Measurements from ENCODE around the gene PRKAB1. TPM values are rescaled to one million over a fixed set of nuclear protein-coding genes. Genes with fewer than 3 reads are reported as not detected.

PRKAB1 gene
- total and polyA plus RNA-seq, 8 donors, result 31.8 to 88.3 (median 80.9) TPM

DNA sequence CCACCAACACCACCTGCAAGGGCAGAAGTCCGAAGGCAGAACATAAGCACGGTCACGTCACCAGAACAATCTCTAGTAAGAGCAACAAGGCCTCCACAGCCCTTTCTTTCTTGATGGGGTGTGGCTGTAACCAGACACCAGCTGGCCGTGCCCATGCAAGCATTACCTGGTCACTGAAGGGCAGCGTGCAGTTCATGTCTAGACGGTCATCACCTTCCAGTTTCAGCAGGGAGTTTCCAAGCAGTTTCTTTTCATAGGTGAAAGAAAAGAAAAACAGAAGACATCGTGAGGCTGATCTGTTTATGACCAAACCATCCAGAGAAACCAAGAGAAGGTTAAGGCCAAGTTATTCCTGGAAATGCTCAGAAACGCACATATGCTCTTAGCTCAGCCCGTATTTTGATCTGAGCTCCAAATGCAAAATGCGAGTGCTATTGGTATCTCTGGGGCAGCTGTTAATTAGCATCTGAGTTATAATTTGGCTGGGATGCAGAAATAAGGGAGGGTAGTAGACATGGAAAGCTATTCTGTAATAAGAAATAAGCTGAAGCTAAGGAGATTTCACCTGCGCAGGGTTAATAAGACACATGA is 42.5 kb downstream of the PRKAB1 start:
- peaks cover 4 to 6% of the 10 kb centered on the region in 2 donors for H3K4me1 ChIP-seq
- peak; percentile 80 for ATAC-seq
- no peak overlapping the region for H3K4me3 ChIP-seq
- H3K36me3 ChIP-seq, result peaks cover 0 to 26% of the 10 kb centered on the region in 2 donors
- TF ChIP-seq, protein P1, sequence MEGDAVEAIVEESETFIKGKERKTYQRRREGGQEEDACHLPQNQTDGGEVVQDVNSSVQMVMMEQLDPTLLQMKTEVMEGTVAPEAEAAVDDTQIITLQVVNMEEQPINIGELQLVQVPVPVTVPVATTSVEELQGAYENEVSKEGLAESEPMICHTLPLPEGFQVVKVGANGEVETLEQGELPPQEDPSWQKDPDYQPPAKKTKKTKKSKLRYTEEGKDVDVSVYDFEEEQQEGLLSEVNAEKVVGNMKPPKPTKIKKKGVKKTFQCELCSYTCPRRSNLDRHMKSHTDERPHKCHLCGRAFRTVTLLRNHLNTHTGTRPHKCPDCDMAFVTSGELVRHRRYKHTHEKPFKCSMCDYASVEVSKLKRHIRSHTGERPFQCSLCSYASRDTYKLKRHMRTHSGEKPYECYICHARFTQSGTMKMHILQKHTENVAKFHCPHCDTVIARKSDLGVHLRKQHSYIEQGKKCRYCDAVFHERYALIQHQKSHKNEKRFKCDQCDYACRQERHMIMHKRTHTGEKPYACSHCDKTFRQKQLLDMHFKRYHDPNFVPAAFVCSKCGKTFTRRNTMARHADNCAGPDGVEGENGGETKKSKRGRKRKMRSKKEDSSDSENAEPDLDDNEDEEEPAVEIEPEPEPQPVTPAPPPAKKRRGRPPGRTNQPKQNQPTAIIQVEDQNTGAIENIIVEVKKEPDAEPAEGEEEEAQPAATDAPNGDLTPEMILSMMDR (IDR thresholded peaks at IDR 0.05), result no peak
- intact Hi-C loops (cut with DNase I), result loop anchor here in 1 of 2 donors (10.0 kb wide), 1 partner anchor 64 kb away; no protein-coding TSS in a partner anchor
- H3K9me3 ChIP-seq, result no peaks in the 10 kb centered on the region
- H3K27ac ChIP-seq, result peak overlapping the region; percentile 65 to 74
- no peaks in the 10 kb centered on the region for H3K27me3 ChIP-seq
- peak in 3 of 4 donors; percentile 9 to 70 (median 57) for DNase-seq

DNA sequence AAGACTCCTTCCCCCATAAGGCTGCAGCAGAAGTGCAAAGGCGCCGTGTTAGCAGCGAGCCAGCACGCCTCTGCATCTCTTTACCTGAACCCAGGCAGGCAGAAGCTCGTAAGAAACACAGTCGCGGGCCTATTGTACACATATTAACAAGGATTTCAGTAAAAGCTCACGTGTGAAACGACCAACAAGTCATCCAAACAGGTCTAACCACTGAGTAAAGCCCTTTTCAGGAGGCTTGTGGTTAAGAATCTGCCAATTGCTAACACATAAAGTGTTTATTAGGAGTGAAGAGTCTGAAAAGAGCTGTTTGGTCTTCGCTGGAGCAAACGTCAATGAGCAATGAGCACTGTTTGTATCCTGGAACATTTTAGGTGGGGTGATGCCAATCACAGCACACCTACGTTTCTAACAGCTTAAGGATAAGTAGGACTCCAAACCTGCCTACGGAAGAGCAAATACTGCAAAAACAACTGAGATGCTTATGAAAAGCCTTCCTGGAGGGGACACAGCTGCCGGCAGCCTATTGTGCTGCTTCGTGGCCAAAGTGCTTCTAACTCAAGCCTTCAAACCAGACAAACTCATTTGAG is 43.1 kb downstream of the PRKAB1 start:
- H3K27ac ChIP-seq, result peak overlapping the region; percentile 65 to 74
- H3K36me3 ChIP-seq, result peaks cover 0 to 26% of the 10 kb centered on the region in 2 donors
- peaks cover 7 to 11% of the 10 kb centered on the region in 2 donors for H3K4me1 ChIP-seq
- H3K4me3 ChIP-seq, result no peak overlapping the region
- TF ChIP-seq, protein P1 (IDR thresholded peaks at IDR 0.05), result no peak
- DNase-seq, result peak in 3 of 4 donors; percentile 29 to 75 (median 58)
- intact Hi-C loops (cut with DNase I), result loop anchor here in 1 of 2 donors (10.0 kb wide), 1 partner anchor 64 kb away; no protein-coding TSS in a partner anchor
- H3K27me3 ChIP-seq, result no peaks in the 10 kb centered on the region
- no peaks in the 10 kb centered on the region for H3K9me3 ChIP-seq
- peak; percentile 74 for ATAC-seq

DNA sequence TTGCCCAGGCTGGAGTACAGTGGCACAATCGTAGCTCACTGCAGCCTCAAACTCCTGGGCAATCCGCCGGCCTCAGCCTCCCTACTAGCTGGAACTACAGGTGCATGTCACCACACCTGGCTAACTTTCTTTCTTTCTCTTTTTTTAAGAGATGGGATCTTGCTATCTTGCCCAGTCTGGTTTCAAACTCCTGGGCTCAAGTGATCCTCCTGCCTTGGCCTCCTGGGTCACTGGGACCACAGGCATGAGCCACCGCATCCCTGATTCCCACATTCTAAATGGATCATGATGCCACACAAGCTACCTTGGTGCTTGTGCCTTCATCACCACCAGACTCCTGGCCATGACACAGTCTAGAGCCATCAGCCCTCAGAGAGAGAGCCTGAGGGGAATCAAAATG is 43.8 kb downstream of the PRKAB1 start:
- ATAC-seq (no peak), DNase-seq (no peak)
- H3K4me3 ChIP-seq, result no peak overlapping the region
- intact Hi-C loops (cut with DNase I), result loop anchor here in 1 of 2 donors (10.0 kb wide), 1 partner anchor 63 kb away; no protein-coding TSS in a partner anchor
- H3K4me1 ChIP-seq, result peaks cover 7 to 12% of the 10 kb centered on the region in 2 donors
- H3K9me3 ChIP-seq, result no peaks in the 10 kb centered on the region
- peaks cover 0 to 26% of the 10 kb centered on the region in 2 donors for H3K36me3 ChIP-seq
- H3K27me3 ChIP-seq, result no peaks in the 10 kb centered on the region
- TF ChIP-seq, protein P1 (IDR thresholded peaks at IDR 0.05), result no peak
- peak overlapping the region; percentile 65 to 74 for H3K27ac ChIP-seq

DNA sequence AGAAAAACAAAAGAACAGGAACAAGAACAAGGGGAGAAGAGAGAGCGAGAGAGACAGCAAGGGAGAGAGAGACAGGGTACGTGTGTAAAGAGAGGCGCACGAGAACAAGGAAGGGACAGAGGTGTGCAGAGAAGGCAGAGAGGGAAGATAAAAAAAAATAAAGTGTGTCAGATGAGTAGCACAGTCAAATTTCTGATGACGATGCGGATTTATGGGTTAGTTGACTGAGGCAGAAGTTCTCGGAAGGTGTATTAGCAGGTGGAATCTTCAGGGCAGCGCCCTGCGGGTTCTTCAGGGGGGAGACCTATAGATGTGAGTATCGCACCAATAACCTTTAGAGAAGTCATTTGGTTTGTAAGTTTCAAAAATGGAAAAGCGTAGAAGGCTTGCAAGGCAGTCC is 44.8 kb downstream of the PRKAB1 start:
- DNase-seq, result no peak
- no peaks in the 10 kb centered on the region for H3K27me3 ChIP-seq
- H3K4me1 ChIP-seq, result peaks cover 7 to 12% of the 10 kb centered on the region in 2 donors
- intact Hi-C loops (cut with DNase I), result loop anchor here in 1 of 2 donors (10.0 kb wide), 1 partner anchor 62 kb away; no protein-coding TSS in a partner anchor
- no peak overlapping the region for H3K4me3 ChIP-seq
- H3K36me3 ChIP-seq, result peaks cover 0 to 26% of the 10 kb centered on the region in 2 donors
- no peaks in the 10 kb centered on the region for H3K9me3 ChIP-seq
- ATAC-seq, result no peak
- peak overlapping the region in 1 of 2 donors; percentile 73 for H3K27ac ChIP-seq
- TF ChIP-seq, protein P1 (IDR thresholded peaks at IDR 0.05), result no peak

DNA sequence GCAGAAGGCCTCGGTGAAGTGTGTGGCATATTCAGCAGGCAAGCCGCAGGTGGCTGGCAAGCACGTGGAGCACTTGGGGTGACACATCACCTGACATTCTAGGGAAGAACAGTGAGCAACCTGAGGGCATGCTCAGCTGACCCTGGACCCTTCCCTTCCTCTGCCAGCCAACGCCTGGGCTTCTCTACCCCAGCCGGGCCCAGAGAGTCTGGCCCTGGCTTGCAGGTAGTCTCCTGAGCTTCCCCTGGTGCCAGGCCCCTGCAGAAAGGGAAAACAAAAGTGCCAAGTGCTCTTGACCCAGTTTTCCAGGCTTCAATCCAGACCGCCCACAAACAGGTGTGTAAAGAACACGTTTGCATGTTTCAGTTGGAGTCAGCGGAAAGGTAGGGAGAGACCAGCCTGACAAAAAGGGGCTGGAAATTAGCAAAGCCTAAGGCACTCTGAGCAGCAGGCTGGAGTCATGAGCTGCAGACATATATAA is 45.7 kb downstream of the PRKAB1 start:
- Histone ChIP-seq H3K27ac (peak overlapping the region; percentile 46 to 73), H3K36me3 (peaks cover 0 to 27% of the 10 kb centered on the region in 2 donors)
- peak; percentile 49 for ATAC-seq

More for the DNA sequence above, 45.7 kb downstream of the PRKAB1 start:
- TF ChIP-seq, protein P1 (IDR thresholded peaks at IDR 0.05), result no peak
- Histone ChIP-seq H3K9me3 (no peaks in the 10 kb centered on the region), H3K27me3 (no peaks in the 10 kb centered on the region), H3K4me3 (no peak overlapping the region), H3K4me1 (peaks cover 7 to 12% of the 10 kb centered on the region in 2 donors)
- intact Hi-C loops (cut with DNase I), result loop anchor here in 1 of 2 donors (10.0 kb wide), 1 partner anchor 61 kb away; no protein-coding TSS in a partner anchor
- peak in 3 of 4 donors; percentile 27 to 77 (median 70) for DNase-seq

Data from left lung (tissue), 10 donors.